Stimulated activated CD8-positive, alpha-beta memory T cell treated with anti-CD3 and anti-CD28 coated beads, Interleukin-15, amount 100 ng/mL, for 48 hours (primary cell): ENCODE data around the gene EFHD1.
"Not testable (repeated sequence)": the region's sequence is repeated elsewhere in the genome, so short reads cannot be mapped to it uniquely, and the experiment has no call there.

Experiments used
- DNase-seq, 2 donors: peaks; one replicate each; pipeline ENCODE4 v3.0.0-alpha.2; 2020; ENCODE audit warnings: low read depth in 2 of 2

Gene EFHD1

DNA sequence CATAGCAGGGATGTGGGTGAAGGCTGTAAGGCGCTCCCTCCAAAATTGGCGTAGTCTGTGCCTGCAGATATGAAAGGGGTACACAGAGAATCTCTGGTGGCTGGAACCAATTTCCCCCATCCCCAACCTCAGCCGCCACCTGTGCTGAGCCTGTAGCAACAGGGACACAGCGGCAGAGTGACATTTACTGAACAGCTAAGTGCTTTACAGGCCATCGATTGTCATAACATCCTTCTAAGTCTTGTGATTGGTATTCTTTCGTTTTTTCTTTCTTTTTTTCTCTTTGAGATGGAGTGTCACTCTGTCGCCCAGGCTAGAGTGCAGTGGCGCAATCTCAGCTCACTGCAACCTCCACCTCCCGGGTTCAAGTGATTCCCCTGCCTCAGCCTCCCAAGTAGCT lies 12.2 kb upstream of the EFHD1 start:
- no peak for DNase-seq

DNA sequence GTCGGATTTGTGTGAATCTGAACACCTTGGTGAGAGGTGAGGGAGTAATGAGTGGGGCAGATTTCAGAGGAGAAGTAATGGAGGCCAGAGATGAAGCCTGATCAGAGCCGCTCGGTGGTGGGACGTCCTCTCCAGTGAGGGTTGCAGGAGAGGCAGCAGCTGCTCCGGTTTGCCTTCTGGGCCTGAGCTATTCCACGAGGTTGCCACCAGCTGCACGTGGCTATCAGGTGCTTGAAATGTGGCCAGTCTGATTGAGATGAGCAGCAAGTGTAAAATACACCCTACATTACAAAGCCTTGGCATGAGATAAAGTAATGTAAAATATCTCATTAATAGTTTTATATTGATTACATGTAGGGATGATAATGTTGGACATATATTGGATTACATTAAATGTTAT lies 10.8 kb upstream of the EFHD1 start:
- DNase-seq, result no peak

DNA sequence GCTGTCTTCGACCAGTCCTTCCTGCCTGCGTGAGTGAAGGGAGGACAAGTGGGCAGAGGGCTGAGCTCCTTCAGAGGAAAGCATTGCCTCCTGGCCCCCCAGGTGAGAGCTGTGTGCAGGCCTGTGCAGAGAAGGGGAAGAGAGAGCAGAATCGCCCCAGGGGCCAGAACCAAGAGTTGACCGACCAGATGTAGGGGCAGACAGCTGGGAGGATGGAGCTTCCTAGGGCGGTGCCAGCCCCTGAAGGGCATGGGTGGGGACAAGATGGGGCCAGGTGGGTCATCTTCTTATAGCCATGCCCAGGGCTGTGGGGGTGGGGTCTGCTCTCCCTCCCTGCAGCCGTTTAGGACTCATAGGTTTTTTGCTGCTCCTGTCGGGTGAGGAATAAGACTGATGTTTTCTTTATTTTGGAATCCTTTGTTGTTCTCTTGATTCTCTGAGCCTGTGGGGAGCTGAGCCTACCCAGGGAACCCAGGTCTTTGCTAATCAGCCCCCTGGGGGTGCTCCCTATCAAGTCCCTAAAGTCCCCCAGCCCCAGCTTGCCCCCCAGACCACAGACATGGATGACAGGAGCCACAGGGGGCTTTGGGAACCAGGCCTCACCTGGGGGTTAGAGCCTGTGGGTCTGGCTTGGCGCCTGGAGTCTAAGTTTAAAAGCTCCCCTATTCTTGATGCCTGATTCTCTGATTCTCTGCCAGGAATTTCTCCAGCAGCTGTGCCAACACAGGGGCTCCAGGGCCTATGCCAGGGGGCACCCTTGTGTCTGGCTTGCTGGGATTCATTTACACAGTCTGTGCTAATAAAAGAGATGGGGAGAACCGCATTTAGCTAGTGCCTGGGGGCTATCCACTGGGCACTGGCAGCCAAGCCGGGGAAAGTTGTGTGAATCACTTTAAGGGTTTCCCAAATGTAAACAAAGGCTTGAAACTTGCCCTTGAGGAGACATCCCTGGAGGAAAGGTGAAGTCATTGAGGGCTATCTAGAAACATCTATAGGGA lies 9.3 kb upstream of the EFHD1 start:
- DNase-seq, result no peak

DNA sequence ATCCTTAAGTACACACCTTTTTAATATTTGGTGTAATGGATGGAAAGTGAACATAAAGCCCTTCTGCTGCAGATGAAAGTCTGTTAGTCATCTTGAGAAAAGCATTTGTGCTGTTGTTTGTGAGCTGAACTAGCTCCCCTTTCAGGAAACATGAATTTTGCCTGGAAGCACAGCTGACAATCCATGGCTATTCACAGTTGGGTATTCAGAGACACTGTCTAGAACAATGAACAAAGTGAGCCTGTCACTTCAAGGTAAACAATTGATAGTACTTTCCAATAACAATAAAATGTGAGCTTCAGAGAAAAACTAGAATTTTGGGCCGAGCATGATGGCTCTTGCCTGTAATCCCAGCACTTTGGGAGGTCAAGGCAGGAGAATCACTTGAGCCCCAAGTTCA lies 6.8 kb upstream of the EFHD1 start:
- no peak for DNase-seq

DNA sequence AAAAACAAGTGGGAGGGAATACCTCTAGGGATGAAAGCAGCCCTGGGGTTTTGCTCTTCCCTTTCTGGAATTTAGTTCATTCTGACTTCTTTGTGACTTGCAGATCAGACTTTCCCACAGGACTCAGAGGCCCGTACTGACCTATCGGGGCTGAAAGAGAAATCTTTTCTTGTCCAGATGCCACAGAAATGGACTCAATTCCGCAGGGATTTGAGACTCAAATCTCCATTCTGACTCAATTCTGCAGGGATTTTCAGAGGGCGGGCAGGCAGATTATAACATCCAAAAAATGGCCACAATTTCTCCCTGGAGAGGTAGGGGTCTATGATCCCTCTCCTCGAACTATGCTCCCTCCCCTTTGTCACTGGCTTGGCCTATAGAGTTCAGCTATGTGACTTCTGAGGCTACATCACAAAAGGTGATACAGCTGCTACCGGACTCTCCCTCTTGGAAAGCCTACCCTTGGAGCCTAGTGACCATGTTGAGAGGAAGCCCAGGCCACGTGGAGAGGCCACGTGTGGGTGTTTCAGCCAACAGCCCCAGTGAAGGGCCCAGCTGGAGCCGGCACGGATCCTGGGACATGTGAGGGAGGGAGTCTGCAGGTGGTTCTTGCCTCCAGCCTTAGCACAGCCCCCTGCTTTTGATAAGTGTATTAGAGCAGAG lies 4.8 kb upstream of the EFHD1 start:
- no peak for DNase-seq

DNA sequence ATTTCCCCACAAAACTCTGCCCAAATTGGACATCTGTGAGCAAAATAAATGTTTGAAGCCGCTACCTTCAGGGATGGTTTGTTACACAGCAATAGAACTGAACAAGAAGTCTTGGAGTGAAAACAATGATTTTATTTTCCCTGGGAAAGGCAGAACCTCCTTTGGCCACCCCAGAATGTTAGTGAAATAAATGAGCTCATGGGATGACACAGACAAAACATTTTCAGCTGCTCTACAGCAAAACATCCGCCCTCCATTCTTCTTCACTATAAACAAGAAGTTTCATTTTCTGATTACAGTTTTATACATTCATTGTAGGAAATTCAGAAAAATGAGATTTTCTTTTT lies 4.3 kb upstream of the EFHD1 start:
- DNase-seq, result no peak

DNA sequence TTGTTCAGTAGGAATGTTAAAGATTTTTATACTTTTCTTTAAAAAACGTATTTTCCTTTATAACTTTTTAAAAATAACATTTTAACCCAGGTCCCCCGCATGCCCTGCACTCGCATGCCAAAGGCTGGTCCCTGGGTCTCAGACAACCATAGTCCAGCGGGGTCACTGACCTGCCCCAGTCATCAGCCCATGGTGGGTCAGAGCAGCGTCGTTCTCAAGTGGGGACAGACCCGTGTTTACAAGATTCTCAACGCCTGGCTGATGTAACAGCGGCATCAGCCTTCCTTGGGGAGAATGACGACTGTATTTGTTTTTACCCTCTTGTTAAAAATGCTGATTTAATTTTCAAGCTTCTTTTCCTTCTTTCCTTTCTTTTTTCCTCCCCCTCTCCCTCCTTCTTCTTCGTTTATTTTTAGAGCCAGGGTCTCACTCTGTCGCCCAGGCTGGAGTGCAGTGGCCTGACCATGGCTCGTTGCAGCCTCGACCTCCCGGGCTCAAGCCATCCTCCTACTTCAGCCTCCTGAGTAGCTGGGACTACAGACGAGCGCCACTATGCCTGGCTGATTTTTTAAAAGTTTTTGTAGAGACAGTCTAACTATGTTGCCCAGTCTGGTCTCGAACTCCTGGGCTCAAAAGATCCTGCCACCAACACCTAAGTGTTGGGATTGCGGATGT lies 1.0 kb upstream of the EFHD1 start:
- no peak for DNase-seq

DNA sequence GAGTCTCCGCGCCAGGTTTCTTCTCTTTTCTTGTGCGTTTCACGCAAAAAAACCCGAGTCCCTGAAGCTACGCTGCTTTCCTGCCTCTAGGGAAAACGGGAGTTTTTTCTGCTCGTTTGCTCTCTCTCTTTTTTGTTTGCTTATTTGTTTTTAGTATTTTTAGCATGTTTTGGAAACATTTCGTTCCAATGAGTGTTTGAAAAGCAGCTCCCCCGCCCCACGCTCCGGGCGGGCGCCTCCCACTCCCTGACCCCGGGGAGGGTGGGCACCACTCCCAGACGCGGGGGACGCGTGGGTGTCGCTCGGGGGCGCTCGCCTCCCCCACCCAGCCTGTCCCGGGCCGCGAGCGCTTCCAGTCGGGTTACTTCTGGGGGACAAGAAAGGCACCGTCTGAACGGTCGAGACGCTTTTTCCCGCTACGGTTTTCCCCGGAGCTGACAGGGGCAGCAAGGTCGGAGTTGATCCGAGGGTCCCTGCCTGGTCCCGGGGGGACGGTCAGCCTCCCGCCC lies 446 bp upstream of the EFHD1 start:
- DNase-seq, result no peak

DNA sequence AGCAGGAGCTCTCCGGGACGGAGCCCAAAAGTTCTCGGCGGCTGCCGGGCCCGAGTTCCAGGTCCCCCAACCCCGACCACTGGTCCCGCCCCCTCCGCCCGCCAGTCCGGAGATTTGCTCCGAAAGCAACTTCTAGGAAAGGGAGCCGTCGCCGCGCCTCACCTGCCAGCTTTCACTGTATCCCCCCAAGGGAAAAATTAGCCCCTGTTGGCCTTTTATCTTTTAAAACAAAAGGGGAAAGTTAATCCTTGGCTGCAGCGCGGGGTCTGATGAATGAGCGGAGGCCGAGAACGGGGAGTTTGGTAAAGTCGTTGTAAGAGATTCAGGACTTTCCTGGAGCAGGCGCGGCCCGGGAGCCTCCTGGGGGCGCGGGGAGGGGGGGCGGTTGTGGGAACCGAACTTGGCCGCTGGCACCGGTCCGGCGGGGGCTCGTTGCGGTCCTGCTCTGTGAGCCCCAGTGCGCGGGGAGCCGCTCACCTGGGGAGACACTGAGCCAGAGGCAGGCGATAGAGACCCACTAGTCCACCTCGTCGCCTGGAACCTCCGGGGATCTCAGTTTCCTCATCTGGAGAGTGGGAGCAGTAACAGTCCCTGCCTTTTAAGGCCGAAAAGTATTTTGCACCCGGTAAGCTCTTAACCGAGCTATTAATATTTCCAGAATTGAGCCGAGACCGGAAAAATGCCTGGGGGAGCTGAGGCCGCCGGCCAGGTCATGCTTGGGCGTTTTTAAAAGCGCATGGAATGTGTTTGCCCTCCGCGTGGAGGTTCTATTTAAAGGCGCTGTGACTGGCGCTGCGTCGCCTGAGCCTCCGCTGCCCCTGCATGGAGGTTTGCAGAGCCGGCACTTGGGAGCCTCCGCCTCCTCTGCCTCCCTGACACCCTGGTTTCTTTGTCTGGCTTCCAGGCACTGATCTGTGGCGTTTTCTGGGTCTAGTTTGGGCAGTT lies 1.1 kb downstream of the EFHD1 start:
- DNase-seq, result no peak

DNA sequence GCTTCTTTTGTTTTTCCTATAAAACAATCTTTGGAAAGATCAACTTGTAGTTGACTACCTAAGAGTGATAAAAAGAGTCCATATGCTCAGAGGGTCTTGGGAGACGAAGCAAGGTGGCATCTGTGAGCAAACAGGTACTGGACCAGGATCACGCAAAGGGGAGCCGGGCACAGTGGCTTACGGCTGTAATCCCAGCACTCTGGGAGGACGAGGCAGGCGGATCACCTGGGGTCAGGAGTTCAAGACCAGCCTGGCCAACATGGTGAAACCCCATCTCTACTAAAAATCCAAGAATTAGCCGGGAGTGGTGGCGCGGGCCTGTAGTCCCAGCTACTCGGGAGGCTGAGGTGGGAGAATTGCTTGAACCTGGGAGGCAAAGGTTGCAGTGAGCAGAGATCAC lies 2.0 kb downstream of the EFHD1 start:
- DNase-seq, result not testable (repeated sequence)

DNA sequence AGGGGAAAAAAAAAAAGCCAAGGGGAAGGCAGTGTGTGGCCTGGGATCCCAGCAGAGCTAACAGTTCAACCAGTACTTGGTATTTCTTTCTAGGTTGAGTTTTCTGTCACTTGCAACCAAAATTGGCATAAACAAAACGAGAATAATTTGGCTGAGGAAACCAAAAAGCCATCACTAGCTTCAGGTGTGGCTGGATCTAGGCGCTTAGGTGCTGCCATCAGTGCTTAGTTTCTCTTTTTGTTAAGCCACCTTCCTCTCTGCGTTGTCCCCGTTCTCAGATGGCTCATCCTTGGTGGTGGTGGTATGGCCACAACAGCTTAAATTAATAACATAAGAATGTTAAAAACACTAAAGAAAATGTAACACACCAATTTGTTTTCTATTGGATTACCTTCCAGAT lies 2.4 kb downstream of the EFHD1 start:
- no peak for DNase-seq

DNA sequence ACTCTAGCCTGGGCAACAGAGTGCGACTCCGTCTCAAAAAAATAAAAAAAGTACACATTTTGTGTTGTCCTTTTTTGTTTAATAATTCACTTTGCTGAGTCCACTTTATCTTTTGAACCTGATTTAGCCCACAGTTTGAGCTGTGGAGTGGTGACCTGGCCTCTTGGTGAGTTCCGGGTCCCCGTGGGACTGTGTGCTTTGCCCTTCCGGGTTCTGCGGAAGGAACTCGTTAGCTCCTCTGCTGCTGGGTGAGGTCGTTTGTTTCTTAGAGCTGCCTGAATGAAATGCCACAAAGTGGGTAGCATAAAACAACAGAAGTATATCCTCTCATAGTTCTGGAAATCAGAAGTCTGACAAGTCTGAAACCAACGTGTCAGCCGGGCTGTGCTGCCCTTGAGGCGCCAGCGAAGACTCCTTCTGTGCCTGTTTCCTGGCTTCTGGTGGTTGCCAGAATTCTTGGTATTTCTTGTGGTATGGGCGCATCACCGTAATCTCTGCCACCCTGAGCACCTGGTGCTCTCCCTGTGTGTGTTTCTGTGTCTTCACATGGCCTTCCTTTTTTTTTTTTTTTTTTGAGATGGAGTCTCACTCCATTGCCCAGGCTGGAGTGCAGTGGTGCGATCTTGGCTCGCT lies 3.5 kb downstream of the EFHD1 start:
- no peak for DNase-seq

DNA sequence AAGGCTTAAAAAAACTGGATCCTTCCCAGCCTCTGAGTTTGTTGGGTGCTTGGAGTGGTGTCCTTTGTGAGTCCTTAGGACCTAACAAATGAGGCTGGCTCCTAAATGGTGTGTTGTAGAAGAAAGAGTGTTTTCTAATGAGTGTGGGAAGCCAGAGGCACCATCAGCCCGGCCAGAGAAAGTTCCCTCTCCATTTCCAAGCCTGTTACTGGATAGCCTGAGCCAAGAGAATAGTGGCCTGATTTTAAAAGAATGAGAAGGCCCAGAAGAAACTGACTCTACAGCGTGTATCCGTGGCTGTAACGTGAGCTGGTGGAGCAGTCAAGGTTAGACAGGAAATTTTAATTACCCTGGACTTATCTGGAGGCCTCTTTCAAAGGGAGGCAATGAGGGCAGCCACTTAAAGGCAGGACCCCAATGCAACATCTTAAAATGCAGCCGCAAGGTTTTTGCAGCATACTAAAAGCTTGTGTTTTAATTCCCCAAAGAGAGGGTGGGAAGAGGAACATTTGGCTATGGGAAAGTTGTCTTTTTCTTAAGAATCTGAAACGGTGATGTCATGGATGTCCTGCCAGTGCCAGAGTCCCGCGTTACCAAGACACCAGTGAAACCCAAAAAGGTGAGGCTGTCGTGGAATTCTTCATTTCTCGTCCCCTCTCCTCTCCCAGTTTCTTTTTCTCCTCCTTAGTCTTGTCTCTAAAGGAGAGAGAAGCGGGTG lies 4.6 kb downstream of the EFHD1 start:
- DNase-seq, result no peak

DNA sequence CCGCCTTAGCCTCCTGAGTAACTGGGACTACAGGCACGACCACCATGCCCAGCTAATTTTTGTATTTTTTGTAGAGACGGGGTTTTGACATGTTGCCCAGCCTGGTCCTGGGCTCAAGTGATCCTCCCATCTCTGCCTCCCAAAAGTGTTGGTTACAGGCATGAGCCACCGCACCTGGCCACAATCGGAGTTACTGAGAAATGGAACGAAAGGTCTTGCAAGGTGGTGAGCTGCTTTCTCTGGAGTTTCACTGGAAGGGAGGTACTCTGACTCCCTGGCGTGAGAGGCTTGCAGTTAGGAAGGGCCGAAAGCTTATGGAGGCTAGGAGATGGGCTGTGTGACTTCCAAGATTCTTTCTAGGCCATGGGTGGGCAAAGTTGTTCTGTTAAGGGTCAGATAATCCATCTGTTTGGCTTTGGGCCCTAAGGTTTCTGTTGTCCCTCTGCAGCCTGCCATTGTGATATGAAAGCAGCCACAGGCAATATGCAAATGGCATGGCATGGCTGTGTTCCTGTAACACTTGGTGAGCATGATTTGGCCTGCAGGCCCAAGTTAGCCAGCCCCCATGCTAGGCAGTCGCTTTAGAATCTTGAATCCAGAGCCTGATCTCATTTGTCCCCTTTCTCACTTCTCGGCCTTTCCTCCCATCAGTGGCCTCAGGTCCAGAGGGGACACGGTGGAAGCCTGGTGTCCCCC lies 7.9 kb downstream of the EFHD1 start:
- DNase-seq, result no peak

DNA sequence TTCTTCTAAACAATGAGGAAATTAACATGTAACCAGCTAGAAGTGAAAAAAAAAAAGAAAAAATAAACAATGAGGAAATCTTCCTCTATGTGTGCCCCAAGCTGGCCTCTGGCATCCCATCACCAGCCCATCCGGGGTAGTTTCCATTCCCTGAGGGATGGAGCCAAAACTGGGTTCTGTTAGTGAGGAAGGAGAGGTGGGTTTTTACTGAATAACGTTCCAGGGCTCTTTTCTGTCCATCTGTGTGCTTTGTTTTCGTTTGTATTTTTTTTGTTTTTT lies 9.7 kb downstream of the EFHD1 start:
- DNase-seq, result no peak

DNA sequence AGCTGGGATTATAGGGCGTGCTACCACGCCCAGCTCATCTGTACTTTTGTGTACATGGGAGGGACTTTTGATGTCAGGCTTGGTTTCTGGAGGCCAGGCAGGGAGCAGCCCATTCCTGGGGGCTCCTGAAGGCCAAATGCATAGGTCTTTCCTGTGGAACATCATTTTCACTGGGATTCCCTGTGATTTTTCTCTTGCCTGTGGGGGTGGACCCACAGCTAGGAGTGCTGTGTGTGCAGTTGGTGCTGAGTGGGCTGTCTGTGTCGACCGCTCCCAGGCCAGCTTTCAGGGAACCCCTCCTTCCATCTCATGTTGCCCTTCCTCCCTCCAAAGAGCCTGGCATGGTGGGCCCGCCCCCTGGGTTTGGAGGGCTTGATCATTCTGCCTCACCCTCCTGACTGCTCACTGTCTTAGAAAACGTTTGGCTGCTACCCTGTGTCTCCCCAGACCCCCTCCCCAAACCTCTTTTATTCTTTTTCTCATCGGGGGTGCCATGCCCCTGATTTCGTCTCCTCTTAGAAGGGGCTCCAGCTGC lies 10.5 kb downstream of the EFHD1 start:
- no peak for DNase-seq

DNA sequence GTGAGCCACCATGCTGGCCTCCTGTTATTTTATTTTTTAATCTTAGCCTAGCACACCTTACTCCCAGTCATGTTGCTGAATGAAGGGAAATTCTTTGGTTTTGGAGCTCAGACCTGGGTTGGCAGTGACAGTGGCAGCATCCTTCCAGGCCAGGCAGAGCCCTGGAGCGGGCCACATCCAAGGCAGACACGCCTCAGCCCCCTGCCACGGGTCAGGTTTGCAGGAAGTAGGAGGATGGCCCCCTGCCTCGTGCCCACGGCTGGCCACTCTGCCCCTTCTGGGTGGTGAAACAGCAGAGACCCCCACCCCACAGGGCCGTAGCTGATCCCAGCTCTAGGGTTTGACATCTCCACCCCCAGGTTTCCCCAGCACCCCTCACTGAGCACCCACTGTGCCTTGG lies 11.7 kb downstream of the EFHD1 start:
- no peak for DNase-seq

DNA sequence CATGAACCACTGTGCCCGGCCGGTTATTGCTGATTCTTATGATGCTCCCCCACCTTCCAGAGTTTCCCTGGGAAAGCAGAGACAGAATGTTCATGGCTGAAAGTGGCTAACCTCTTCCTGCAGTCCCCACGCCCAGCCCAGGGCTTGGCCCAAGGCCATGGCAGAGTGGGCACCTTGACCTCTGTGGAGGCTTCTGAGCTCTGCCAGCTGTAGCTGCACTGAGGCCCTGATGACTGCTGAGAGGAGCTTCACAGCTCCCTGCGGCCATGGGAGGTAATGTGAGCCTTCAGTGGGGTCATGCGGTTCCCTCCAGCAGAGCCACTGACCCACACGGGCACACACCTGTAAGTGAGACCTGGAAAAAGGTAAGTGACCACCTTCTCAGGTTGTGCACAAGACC lies 13.3 kb downstream of the EFHD1 start:
- no peak for DNase-seq

DNA sequence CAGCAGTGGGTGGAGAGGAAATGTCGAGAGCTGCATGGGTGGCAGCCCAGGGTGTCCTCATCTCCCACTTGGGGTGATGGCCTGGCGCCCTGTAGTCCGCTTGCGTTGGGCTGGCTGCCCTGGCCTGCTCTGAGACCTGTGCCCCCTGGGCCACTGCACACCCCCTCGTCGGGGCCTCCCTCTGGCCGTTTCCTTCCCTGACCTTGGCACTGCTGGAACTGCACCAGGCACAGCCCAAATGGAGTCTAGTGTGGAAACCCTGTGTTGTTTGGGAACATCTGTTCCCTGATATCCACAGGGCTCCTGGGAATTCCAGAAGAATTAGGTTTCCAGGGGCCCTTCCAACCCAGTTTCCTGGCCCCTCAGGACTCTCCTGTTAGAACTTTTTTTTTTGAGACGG lies 13.9 kb downstream of the EFHD1 start:
- DNase-seq, result no peak

DNA sequence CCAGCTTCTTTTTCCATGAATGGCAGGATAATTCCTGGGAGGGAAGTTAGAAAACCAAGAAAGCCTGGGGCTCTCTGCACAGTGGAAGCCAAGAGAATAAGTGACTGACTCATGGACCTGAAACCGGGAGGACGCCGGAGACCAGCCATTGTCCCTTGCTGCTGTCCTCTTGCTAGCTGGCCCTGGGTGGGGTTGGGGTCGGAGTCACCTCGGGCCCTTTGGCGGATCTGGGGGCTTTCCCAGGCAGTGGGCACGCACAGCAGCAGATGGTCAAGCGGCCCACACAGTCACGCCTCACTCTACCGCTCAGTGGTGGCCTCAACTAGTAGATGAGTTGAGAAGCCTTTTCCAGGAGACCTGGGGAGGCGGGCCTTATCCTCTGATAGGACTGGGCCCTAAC lies 15.6 kb downstream of the EFHD1 start:
- DNase-seq, result no peak
